B cell (primary cell): ENCODE data around the gene TOMM20L.

ENCODE experiments used
- CTCF ChIP-seq: fragments of 200-600 bp; IDR thresholded peaks from one replicate; pipeline ENCODE4 v1.8.0; 2022; ENCODE audit warnings: antibody characterized with exemption, mild to moderate bottlenecking
- EZH2 ChIP-seq: IDR thresholded peaks from 2 replicates; pipeline ENCODE4 v1.6.1; 2012; ENCODE audit warnings: borderline replicate concordance, low read depth, mild to moderate bottlenecking, moderate library complexity, low read length; ENCODE audit not compliant: insufficient read depth, poor library complexity, severe bottlenecking

DNA sequence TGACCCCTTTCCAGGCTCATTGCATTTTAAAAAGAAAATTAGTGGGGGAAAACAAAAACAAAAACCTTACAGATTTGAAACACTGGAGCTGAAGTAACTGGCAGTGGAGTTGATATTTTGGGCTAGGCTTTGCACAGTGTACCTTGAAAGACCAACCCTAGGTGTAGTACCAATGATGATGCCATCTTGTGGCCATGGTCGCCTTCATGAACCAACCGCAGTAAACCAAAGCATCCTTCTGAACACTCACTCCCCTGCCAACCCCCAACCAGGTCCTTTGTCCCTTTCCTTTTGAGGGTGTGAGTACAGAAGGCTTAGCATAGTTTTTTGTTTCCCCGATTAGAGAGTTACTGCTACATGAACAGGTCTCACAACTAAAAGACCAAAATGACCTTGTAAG is 5.9 kb downstream of the TOMM20L start:
- TF ChIP-seq CTCF, result no peak
- no peak for TF ChIP-seq EZH2
